COLO829 (cell line): ENCODE data around the gene PPP4R4.

Source experiments
- DNase-seq: peaks from one replicate; pipeline ENCODE4 v3.0.0; 2012; ENCODE audit warnings: low spot score

The PPP4R4 gene

GRCh38 chr14:94306047-94306978 lies 132.2 kb downstream of the PPP4R4 start:
- no peak for DNase-seq

DNA sequence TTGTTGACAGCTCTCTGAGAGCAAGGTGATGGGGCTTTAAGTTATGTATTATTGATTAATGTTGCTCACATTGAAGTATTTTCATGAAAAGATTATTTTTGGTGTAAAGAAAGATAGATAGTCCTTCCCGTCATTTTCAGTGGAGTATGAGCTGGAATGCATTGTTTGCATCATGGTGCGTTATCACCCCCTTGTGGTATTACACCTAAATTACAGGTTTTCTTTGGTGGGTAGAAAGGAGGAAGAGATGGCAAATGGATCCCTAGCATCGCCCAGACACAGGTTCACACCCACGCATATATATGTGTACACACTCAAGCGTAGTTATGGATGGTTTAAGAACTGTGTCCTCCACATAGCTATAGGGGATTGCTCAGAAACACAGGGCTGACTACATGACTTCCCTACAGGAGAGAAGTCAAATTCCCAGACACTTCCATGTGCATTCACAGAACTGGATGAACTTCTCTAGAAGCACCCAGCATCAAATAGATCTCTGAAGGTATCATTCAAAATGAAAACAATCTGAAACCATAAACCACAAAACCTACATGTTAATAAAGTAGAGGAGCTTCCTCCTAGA lies 133.4 kb downstream of the PPP4R4 start:
- no peak for DNase-seq

- no peak for DNase-seq
Measured at GRCh38 chr14:94309721-94310120, 135.6 kb downstream of the PPP4R4 start.

DNA sequence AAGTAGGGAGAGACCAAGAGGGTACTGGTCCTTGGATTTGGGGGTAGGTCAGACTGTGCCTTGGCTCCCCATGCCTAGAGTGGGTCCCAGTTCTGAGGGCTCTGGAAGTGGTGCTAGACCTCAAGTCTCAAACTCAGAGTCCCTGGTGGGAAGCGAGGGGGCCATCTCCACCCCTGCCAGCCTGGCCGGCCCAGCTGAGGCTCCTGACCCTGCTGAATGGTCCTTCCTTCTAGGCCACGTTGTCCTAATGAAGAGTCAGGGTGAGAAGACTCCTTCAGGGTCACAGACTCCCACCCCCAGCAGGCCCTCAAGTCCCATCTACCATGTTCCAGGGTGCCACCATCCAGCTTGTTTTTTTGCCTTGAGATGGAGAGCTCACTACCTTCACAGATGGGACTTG lies 136.1 kb downstream of the PPP4R4 start:
- no peak for DNase-seq

DNA sequence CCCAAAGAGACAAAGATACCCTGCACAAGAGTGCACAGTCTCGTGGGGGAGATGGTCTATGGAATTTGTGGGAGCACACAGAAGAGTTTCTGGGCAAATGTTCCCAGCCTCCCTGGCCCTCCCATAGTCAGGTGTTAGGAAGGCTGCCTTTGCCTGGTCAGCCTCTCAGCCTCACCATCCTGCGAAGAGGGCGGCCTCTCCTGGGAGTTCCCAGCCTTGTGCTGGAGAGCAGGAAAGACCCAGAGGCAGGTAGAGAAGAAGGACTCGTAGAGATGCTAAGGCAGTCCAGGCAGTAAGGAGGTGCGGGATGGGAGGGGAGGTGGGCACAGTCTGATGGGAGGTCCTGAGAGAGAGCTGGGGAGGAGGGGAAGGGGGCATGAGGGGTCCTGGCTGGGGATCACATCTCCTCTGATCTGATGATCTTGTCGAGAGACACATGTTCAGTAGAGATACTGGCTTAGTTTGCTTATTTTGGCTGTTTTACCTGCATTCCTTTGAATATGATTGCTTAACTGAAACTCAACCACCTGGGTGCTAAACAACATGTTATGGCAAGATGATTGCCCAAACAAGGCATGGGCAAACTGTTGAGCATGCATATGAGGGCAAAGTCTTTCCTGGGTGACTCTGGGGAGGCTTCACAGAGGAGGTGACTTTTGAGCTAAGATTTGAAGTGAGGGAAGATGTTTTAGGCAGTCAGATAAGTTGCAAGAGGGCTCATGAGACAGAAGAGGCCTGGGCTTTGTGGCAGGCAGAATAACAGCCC lies 138.5 kb downstream of the PPP4R4 start:
- no peak for DNase-seq

GRCh38 chr14:94313991-94314655 lies 140.0 kb downstream of the PPP4R4 start:
- no peak for DNase-seq

GRCh38 chr14:94314890-94315289 lies 140.8 kb downstream of the PPP4R4 start:
- DNase-seq, result no peak

GRCh38 chr14:94316692-94317091 lies 142.6 kb downstream of the PPP4R4 start:
- no peak for DNase-seq

GRCh38 chr14:94317259-94317658 lies 143.1 kb downstream of the PPP4R4 start:
- no peak for DNase-seq

DNA sequence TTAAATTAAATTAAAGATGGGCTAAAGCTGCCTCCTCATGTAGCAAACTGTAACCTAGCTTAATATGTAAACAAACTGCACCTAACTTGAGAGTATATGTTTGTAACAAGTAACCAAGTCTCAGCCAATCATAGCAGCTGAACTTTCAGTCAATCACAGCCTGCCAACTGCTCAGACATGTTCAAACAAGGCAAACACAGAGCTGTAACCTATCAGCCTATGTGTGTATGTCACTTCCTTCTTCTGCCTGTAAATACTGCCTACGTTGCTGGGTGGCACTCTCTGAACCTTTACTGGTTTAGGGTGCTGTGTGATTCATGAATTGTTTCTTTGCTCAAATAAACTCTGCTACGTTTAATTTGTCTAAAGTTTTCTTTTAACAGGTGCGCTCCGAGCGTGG lies 146.1 kb downstream of the PPP4R4 start:
- no peak for DNase-seq

DNA sequence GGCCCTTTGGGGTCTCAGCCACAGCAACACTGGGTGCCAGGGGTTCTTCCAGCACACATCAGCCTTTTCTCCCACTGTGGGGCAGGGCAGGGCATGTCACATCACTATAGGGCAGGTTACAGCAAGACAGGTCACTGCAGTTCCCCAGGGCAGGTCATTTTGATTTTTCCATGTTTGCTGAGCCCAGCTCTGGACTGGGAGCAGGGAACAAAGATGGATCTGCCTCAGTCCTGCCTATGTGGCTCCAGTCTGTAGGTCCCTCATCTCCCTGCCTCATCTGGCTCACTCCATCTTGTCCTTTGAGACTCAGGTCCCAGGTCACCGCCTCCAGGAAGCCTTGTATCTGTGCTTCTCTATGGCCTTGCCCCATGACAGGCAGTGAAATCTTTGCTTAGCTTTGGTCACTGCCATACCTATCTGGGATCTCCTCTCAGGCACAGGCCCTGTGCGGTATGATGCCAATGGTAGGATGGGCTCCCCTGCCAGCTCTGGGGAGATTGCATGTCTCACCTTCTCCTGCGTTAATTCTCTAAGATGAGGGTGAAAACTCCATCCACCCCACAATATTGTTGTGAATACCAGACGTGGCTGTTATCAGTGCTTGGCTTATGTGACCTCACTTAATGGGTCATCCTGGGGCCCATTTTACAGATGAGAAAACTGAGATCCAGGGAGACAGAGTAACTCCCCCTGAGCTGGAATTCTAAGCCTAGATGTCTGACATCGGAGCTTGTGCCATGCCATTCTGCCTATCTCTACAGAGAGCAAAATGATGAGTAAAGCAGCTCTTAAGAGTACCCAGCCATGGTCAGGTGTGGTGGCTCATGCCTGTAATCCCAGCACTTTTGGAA lies 147.5 kb downstream of the PPP4R4 start:
- DNase-seq, result no peak

- DNase-seq, result no peak
Measured at GRCh38 chr14:94322648-94323570, 148.8 kb downstream of the PPP4R4 start, which contains the start of gene SERPINA6. Gene SERPINA6, minus strand, starts transcription at chr14:94323336. Its CDS starts 8,688 bp downstream, at chr14:94314648.

DNA sequence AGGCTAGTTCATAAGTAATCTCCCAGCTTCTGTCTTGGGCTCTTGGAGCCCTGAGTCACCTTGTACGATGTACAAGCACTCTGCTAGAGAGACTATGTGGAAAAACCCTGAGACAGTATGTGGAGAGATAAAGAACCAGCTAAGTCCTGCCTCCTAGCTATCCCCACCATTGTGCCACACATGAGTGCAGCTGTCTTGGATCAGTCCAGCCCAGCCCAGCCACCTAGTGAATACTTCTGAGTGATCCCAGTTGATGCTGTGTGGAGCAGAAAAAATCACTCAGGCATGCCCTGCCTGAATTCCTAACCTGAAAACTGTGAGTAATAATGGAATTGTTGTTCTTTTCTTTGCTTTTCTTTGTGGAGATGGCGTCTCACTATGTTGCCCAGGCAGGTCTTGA lies 154.1 kb downstream of the PPP4R4 start:
- no peak for DNase-seq
